H9 (cell line): ENCODE measurements around the gene FHIT. TPM values are rescaled to one million over a fixed set of nuclear protein-coding genes. Genes with fewer than 3 reads are reported as not detected.

Experiments
- DNase-seq: peaks from one replicate; pipeline ENCODE4 v3.0.0-alpha.2; 2017
- H2AFZ ChIP-seq: one replicate; pipeline ENCODE4 v1.6.1; 2013; ENCODE audit warnings: mild to moderate bottlenecking, low read length, control low read depth, moderate library complexity
- H2AK5ac ChIP-seq: 2 replicates; pipeline ENCODE4 v1.6.1; 2013; ENCODE audit warnings: low read length, control low read depth, mixed read lengths; ENCODE audit not compliant: insufficient read length
- H2BK120ac ChIP-seq: one replicate; pipeline ENCODE4 v1.6.1; 2013; ENCODE audit warnings: low read depth, mild to moderate bottlenecking, low read length, control low read depth, inconsistent platforms; ENCODE audit not compliant: poor library complexity, severe bottlenecking
- H2BK12ac ChIP-seq: 2 replicates; pipeline ENCODE4 v1.6.1; 2013; ENCODE audit warnings: low read length, control low read depth, mixed read lengths, low read depth; ENCODE audit not compliant: insufficient read length
- H2BK15ac ChIP-seq: 2 replicates; pipeline ENCODE4 v1.6.1; 2013; ENCODE audit warnings: low read depth, low read length, control low read depth
- H2BK20ac ChIP-seq: one replicate; pipeline ENCODE4 v1.6.1; 2013; ENCODE audit warnings: low read depth, mild to moderate bottlenecking, low read length, control low read depth, inconsistent platforms; ENCODE audit not compliant: poor library complexity, severe bottlenecking
- H2BK5ac ChIP-seq: 2 replicates; pipeline ENCODE4 v1.6.1; 2013; ENCODE audit warnings: low read length, control low read depth, mixed read lengths; ENCODE audit not compliant: insufficient read length
- H3K14ac ChIP-seq: 2 replicates; pipeline ENCODE4 v1.6.1; 2013; ENCODE audit warnings: low read length, control low read depth; ENCODE audit not compliant: insufficient read depth
- H3K18ac ChIP-seq: 2 replicates; pipeline ENCODE4 v1.6.1; 2013; ENCODE audit warnings: low read depth, mild to moderate bottlenecking, mixed read lengths, low read length, control low read depth; ENCODE audit not compliant: insufficient read length
- H3K23ac ChIP-seq: 2 replicates; pipeline ENCODE4 v1.6.1; 2013; ENCODE audit warnings: low read length, control low read depth, mixed read lengths, low read depth; ENCODE audit not compliant: insufficient read length
- H3K23me2 ChIP-seq: 2 replicates; pipeline ENCODE4 v1.6.1; 2013; ENCODE audit warnings: low read depth, mild to moderate bottlenecking, mixed read lengths, low read length, control low read depth; ENCODE audit not compliant: insufficient read length, poor library complexity, severe bottlenecking
- H3K27ac ChIP-seq: 2 replicates; pipeline ENCODE4 v1.5.1; 2013; ENCODE audit warnings: low read length, control low read depth, mixed read lengths, low read depth; ENCODE audit not compliant: insufficient read length
- H3K27me3 ChIP-seq: 2 replicates; pipeline ENCODE4 v1.6.1; 2013; ENCODE audit warnings: low read length, control low read depth, inconsistent platforms; ENCODE audit not compliant: insufficient read depth
- H3K4ac ChIP-seq: 2 replicates; pipeline ENCODE4 v1.6.1; 2013; ENCODE audit warnings: low read depth, mild to moderate bottlenecking, control low read depth, inconsistent platforms, low read length, moderate library complexity
- H3K4me1 ChIP-seq: 2 replicates; pipeline ENCODE4 v1.6.1; 2013; ENCODE audit warnings: low read length, control low read depth, inconsistent platforms; ENCODE audit not compliant: insufficient read depth
- H3K4me2 ChIP-seq: 2 replicates; pipeline ENCODE4 v1.6.1; 2013; ENCODE audit warnings: low read length, control low read depth, mixed read lengths; ENCODE audit not compliant: insufficient read length, insufficient read depth
- H3K56ac ChIP-seq: 2 replicates; pipeline ENCODE4 v1.6.1; 2013; ENCODE audit warnings: low read depth, mild to moderate bottlenecking, mixed read lengths, low read length, control low read depth; ENCODE audit not compliant: insufficient read length
- H3K79me1 ChIP-seq: 2 replicates; pipeline ENCODE4 v1.6.1; 2013; ENCODE audit warnings: low read depth, mild to moderate bottlenecking, moderate library complexity, low read length, control low read depth, inconsistent platforms; ENCODE audit not compliant: insufficient read depth, poor library complexity, severe bottlenecking
- H3K79me2 ChIP-seq: 2 replicates; pipeline ENCODE4 v1.6.1; 2013; ENCODE audit warnings: low read length, control low read depth, inconsistent platforms; ENCODE audit not compliant: insufficient read depth
- H3K9ac ChIP-seq: 2 replicates; pipeline ENCODE4 v1.6.1; 2013; ENCODE audit warnings: low read length, control low read depth, mixed read lengths; ENCODE audit not compliant: insufficient read length; ENCODE audit errors: extremely low read depth
- H3K9me3 ChIP-seq: one replicate; pipeline ENCODE4 v1.6.1; 2013; ENCODE audit warnings: low read depth, low read length, inconsistent platforms; ENCODE audit not compliant: control insufficient read depth
- H3T11ph ChIP-seq: one replicate; pipeline ENCODE4 v1.6.1; 2013; ENCODE audit warnings: mild to moderate bottlenecking, low read length, control low read depth, inconsistent platforms
- H4K20me1 ChIP-seq: one replicate; pipeline ENCODE4 v1.6.1; 2013; ENCODE audit not compliant: control insufficient read depth, insufficient read length, insufficient read depth
- H4K5ac ChIP-seq: 2 replicates; pipeline ENCODE4 v1.6.1; 2013; ENCODE audit warnings: low read depth, mild to moderate bottlenecking, mixed read lengths, low read length, control low read depth; ENCODE audit not compliant: insufficient read length
- H4K8ac ChIP-seq: replicated peaks from 2 replicates; pipeline ENCODE4 v1.6.1; 2013; ENCODE audit warnings: low read length, control low read depth, mixed read lengths, low read depth; ENCODE audit not compliant: insufficient read length
- H4K91ac ChIP-seq: 2 replicates; pipeline ENCODE4 v1.6.1; 2013; ENCODE audit warnings: low read depth, mild to moderate bottlenecking, moderate library complexity, mixed read lengths, low read length, control low read depth; ENCODE audit not compliant: insufficient read length
- H3K27ac Mint-ChIP-seq, 3 experiments: 2 replicates in 2 of 3; 3 replicates in 1 of 3; pipeline ENCODE4 v1.8.0; 2020 to 2021; ENCODE audit warnings: mixed read lengths in 3 of 3, mild to moderate bottlenecking in 1 of 3, moderate library complexity in 1 of 3
- H3K27me3 Mint-ChIP-seq: 2 replicates; pipeline ENCODE4 v1.8.0; 2021; ENCODE audit warnings: low read depth, mild to moderate bottlenecking, moderate library complexity, mixed read lengths
- H3K36me3 Mint-ChIP-seq, 3 experiments: 2 replicates in 2 of 3; 3 replicates in 1 of 3; pipeline ENCODE4 v1.8.0; 2020 to 2021; ENCODE audit warnings: low read depth in 3 of 3, mixed read lengths in 3 of 3; ENCODE audit not compliant: insufficient read depth in 1 of 3
- H3K4me1 Mint-ChIP-seq, 2 experiments: 2 replicates each; pipeline ENCODE4 v1.8.0; 2020; ENCODE audit warnings: mixed read lengths in 2 of 2
- H3K4me3 Mint-ChIP-seq, 2 experiments: 2 replicates in 1 of 2; 3 replicates in 1 of 2; pipeline ENCODE4 v1.8.0; 2020 to 2021; ENCODE audit warnings: mild to moderate bottlenecking in 2 of 2, mixed read lengths in 2 of 2, moderate library complexity in 1 of 2
- H3K9me3 Mint-ChIP-seq, 2 experiments: 2 replicates in 1 of 2; 3 replicates in 1 of 2; pipeline ENCODE4 v1.8.0; 2020; ENCODE audit warnings: mild to moderate bottlenecking in 2 of 2, mixed read lengths in 2 of 2, moderate library complexity in 1 of 2
- WGBS: extraction: QIAGEN DNeasy Blood & Tissue Kit; methylation state at CpG from one replicate; pipeline ENCODE4 v1.1.7; 2013; ENCODE audit warnings: missing lambda C conversion rate, low lambda C conversion rate, mixed read lengths; ENCODE audit not compliant: insufficient read length; ENCODE audit errors: extremely low coverage; 5-methylcytosine and 5-hydroxymethylcytosine counted together
- total RNA-seq: library from RNA; stranded (reverse); gene quantifications from 2 replicates; pipeline ENCODE4 v1.2.1, GENCODE V29; 2021
- TF ChIP-seq, protein P1 (sequence below): fragments of 200-600 bp; sonication (generic); conservative IDR thresholded peaks from 3 replicates; pipeline ENCODE4 v1.8.0; 2021; ENCODE audit warnings: antibody characterized with exemption, mild to moderate bottlenecking

Gene FHIT
- total RNA-seq, 1 experiment from 2014 or later = 3.0 TPM

DNA sequence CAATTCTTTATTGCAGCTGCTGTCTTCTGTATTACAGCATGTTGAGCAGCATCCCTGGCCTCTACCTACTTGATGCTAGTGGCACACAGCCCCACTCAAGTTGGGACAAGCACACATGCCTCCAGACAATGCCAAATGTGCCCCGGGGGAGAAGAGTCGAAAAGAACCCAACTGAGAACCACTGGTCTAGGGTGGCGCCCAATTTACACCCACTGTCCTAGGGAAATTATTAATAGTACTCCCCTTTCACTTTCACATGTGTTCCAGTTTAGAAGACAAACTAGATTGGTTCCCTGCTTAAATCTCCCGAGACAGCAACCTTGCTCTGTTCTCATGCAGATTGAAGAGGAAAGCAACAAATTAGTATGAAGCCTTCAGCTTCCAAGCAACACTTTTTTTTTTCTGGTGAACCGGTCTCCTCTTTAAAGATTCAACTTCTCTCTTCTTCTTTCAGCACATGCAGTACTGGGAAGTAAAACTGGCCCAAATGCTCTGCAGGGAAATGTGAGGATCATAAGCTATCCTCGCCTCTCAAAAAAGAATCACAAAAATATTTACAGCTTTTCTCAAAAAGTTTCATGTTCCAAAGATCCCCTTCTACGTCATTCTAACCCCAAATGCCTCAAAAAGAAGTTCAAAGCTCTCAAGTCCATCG, 1377.5 kb downstream of the FHIT start:
- H3K4me1 Mint-ChIP-seq = peaks cover 9 to 20% of the 10 kb centered on the region in 2 experiments
- no peak overlapping the region for H3K23ac ChIP-seq
- H3K79me2 ChIP-seq = no peaks in the 10 kb centered on the region
- no peaks in the 10 kb centered on the region for H3K9me3 Mint-ChIP-seq
- H3K27me3 ChIP-seq = no peaks in the 10 kb centered on the region
- no peaks in the 10 kb centered on the region for H3K9me3 ChIP-seq
- H2BK12ac ChIP-seq = no peak overlapping the region
- H2BK15ac ChIP-seq = no peak overlapping the region
- H4K20me1 ChIP-seq = no peaks in the 10 kb centered on the region
- no peak overlapping the region for H3K56ac ChIP-seq
- DNase-seq = no peak
- H2BK120ac ChIP-seq = no peak overlapping the region
- no peak overlapping the region for H3K27ac Mint-ChIP-seq
- no peak overlapping the region for H2BK5ac ChIP-seq
- no peak overlapping the region for H3K9ac ChIP-seq
- H4K5ac ChIP-seq = no peak overlapping the region
- H2AFZ ChIP-seq = no peak overlapping the region
- no peaks in the 10 kb centered on the region for H3K27me3 Mint-ChIP-seq
- no peak overlapping the region for H4K91ac ChIP-seq
- H3K27ac ChIP-seq = no peak overlapping the region
- no peaks in the 10 kb centered on the region for H3K36me3 Mint-ChIP-seq
- H2AK5ac ChIP-seq = no peak overlapping the region
- no peak overlapping the region for H4K8ac ChIP-seq
- H3K4ac ChIP-seq = no peak overlapping the region
- H3K18ac ChIP-seq = no peak overlapping the region
- H3K14ac ChIP-seq = no peak overlapping the region
- no peak overlapping the region for H3T11ph ChIP-seq
- no peak overlapping the region for H3K4me3 Mint-ChIP-seq
- no peak overlapping the region for H3K4me2 ChIP-seq
- WGBS = no CpG with 5 or more reads among the region's 8 CpGs
- H2BK20ac ChIP-seq = no peak overlapping the region
- peaks cover 8% of the 10 kb centered on the region; the same call in 1 of the 2 replicates for H3K4me1 ChIP-seq
- no peaks in the 10 kb centered on the region for H3K23me2 ChIP-seq
- no peaks in the 10 kb centered on the region for H3K79me1 ChIP-seq
- TF ChIP-seq, protein P1, sequence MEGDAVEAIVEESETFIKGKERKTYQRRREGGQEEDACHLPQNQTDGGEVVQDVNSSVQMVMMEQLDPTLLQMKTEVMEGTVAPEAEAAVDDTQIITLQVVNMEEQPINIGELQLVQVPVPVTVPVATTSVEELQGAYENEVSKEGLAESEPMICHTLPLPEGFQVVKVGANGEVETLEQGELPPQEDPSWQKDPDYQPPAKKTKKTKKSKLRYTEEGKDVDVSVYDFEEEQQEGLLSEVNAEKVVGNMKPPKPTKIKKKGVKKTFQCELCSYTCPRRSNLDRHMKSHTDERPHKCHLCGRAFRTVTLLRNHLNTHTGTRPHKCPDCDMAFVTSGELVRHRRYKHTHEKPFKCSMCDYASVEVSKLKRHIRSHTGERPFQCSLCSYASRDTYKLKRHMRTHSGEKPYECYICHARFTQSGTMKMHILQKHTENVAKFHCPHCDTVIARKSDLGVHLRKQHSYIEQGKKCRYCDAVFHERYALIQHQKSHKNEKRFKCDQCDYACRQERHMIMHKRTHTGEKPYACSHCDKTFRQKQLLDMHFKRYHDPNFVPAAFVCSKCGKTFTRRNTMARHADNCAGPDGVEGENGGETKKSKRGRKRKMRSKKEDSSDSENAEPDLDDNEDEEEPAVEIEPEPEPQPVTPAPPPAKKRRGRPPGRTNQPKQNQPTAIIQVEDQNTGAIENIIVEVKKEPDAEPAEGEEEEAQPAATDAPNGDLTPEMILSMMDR = no peak
